Left lung (tissue), 10 donors: ENCODE results near the gene PDIA6. TPM values are rescaled to one million over a fixed set of nuclear protein-coding genes. Genes with fewer than 3 reads are reported as not detected.
A peak's percentile ranks its signal among the peaks of the same experiment; 100 is the strongest.

Experiments
- ATAC-seq: fragments of 200-7000 bp; cut with Tn5 transposase; one replicate; pipeline ENCODE4 v1.9.1; 2020; ENCODE audit warnings: moderate library complexity
- DNase-seq, 4 donors: peaks; one replicate each; pipeline ENCODE4 v3.0.0-alpha.2; 2013 to 2020
- H3K27ac ChIP-seq, 2 donors: fragments of 200-600 bp; sonication (generic) in 1 of 2; one replicate each; pipeline versions ENCODE4 v1.5.0 to v1.8.0; 2020 to 2021
- H3K27me3 ChIP-seq, 2 donors: fragments of 200-600 bp; sonication (generic) in 1 of 2; one replicate each; pipeline versions ENCODE4 v1.5.0 to v1.8.0; 2020 to 2021
- H3K36me3 ChIP-seq, 2 donors: fragments of 200-600 bp; sonication (generic) in 1 of 2; one replicate each; pipeline versions ENCODE4 v1.5.0 to v1.8.0; 2020 to 2021
- H3K4me1 ChIP-seq, 2 donors: fragments of 200-600 bp; one replicate each; pipeline ENCODE4 v1.8.0; 2021
- H3K4me3 ChIP-seq, 2 donors: fragments of 200-600 bp; sonication (generic) in 1 of 2; one replicate each; pipeline versions ENCODE4 v1.5.0 to v1.8.0; 2020 to 2021; ENCODE audit warnings: mild to moderate bottlenecking in 1 of 2
- H3K9me3 ChIP-seq, 2 donors: fragments of 200-600 bp; sonication (generic) in 1 of 2; one replicate each; pipeline versions ENCODE4 v1.5.0 to v1.8.0; 2020 to 2021
- CTCF ChIP-seq, 2 donors: fragments of 200-600 bp; sonication (generic) in 1 of 2; IDR thresholded peaks; one replicate each; pipeline versions ENCODE4 v1.5.0 to v1.8.0; 2021; ENCODE audit warnings: antibody characterized with exemption in 2 of 2
- intact Hi-C, 2 donors: fragments of 100-400 bp; cut with DNase I; formaldehyde crosslinking; loops; one replicate each; pipeline versions ENCODE4 v1.11.2 to v1.14.2; 2022
- polyA plus RNA-seq, 6 donors: library from polyadenylated mRNA; unstranded; fragments of 120-200 nt; gene quantifications; one replicate each; pipeline ENCODE4 v1.2.1, GENCODE V29; 2013; ENCODE audit not compliant: insufficient read length in 6 of 6
- total RNA-seq, 2 donors: library from RNA; stranded (reverse); fragmentation: NEBNext Ultra II Directional; extraction: Animal tissue kit (Norgen Biotek cat#: 25700); gene quantifications; one replicate each; pipeline ENCODE4 v1.2.1, GENCODE V29; 2021
- donor health status: DM: no; HTN: yes; CAD: no.
- donor health status: DM: no; HTN: no; CAD: no.

The PDIA6 gene
- total and polyA plus RNA-seq, 8 donors, result 239 to 341 (median 277) TPM

- no peaks in the 10 kb centered on the region for H3K4me1 ChIP-seq
- H3K27ac ChIP-seq, result no peak overlapping the region
- H3K9me3 ChIP-seq, result no peaks in the 10 kb centered on the region
- H3K36me3 ChIP-seq, result peaks cover 0 to 36% of the 10 kb centered on the region in 2 donors
- peak; percentile 77 for ATAC-seq
- no peak overlapping the region for H3K4me3 ChIP-seq
- H3K27me3 ChIP-seq, result no peaks in the 10 kb centered on the region
- intact Hi-C loops, result no loop called here
- DNase-seq, result peak in 1 of 4 donors; percentile 77
- TF ChIP-seq CTCF (IDR thresholded peaks at IDR 0.05), result no peak
Observed at GRCh38 chr2:10775021-10775780, 37.4 kb downstream of the PDIA6 start.

- H3K27ac ChIP-seq, result no peak overlapping the region
- peak; percentile 16 for ATAC-seq
- no peaks in the 10 kb centered on the region for H3K27me3 ChIP-seq
Observed at GRCh38 chr2:10774394-10774793, 38.2 kb downstream of the PDIA6 start.

GRCh38 chr2:10773821-10774341, 38.7 kb downstream of the PDIA6 start:
- intact Hi-C loops, result no loop called here
- peak; percentile 36 for ATAC-seq
- peak in 1 of 4 donors; percentile 28 for DNase-seq

More at GRCh38 chr2:10774394-10774793, 38.2 kb downstream of the PDIA6 start:
- Histone ChIP-seq H3K4me3 (no peak overlapping the region), H3K9me3 (no peaks in the 10 kb centered on the region), H3K4me1 (no peaks in the 10 kb centered on the region), H3K36me3 (peaks cover 0 to 28% of the 10 kb centered on the region in 2 donors)
- peak in 1 of 4 donors; percentile 60 for DNase-seq
- TF ChIP-seq CTCF (IDR thresholded peaks at IDR 0.05), result no peak
- intact Hi-C loops, result no loop called here

GRCh38 chr2:10772868-10773215, 39.7 kb downstream of the PDIA6 start:
- intact Hi-C loops, result no loop called here
- Histone ChIP-seq H3K36me3 (peaks cover 0 to 13% of the 10 kb centered on the region in 2 donors), H3K27me3 (no peaks in the 10 kb centered on the region), H3K27ac (no peak overlapping the region), H3K4me1 (no peaks in the 10 kb centered on the region), H3K9me3 (no peaks in the 10 kb centered on the region), H3K4me3 (no peak overlapping the region)
- no peak for ATAC-seq
- TF ChIP-seq CTCF (IDR thresholded peaks at IDR 0.05), result no peak
- peak in 1 of 4 donors; percentile 61 for DNase-seq

More at GRCh38 chr2:10773821-10774341, 38.7 kb downstream of the PDIA6 start:
- Histone ChIP-seq H3K36me3 (peaks cover 0 to 23% of the 10 kb centered on the region in 2 donors), H3K27ac (no peak overlapping the region), H3K4me3 (no peak overlapping the region), H3K27me3 (no peaks in the 10 kb centered on the region), H3K4me1 (no peaks in the 10 kb centered on the region), H3K9me3 (no peaks in the 10 kb centered on the region)
- TF ChIP-seq CTCF (IDR thresholded peaks at IDR 0.05), result no peak

GRCh38 chr2:10772201-10772867, 40.3 kb downstream of the PDIA6 start:
- no peaks in the 10 kb centered on the region for H3K9me3 ChIP-seq
- intact Hi-C loops, result no loop called here
- no peaks in the 10 kb centered on the region for H3K4me1 ChIP-seq
- no peak overlapping the region for H3K27ac ChIP-seq
- peak in 1 of 4 donors; percentile 17 for DNase-seq
- ATAC-seq, result no peak
- no peak overlapping the region for H3K4me3 ChIP-seq
- TF ChIP-seq CTCF (IDR thresholded peaks at IDR 0.05), result no peak
- no peaks in the 10 kb centered on the region for H3K27me3 ChIP-seq
- peaks cover 0 to 7% of the 10 kb centered on the region in 2 donors for H3K36me3 ChIP-seq
